CD4-positive, CD25-positive, alpha-beta regulatory T cell (primary cell): Measurements from ENCODE around the gene CARD10. TPM values are rescaled to one million over a fixed set of nuclear protein-coding genes. Genes with fewer than 3 reads are reported as not detected.
A peak's percentile ranks its signal among the peaks of the same experiment; 100 is the strongest.

Experiments used
- ATAC-seq, 2 donors: fragments of 150-1000 bp; cut with Tn5 transposase; one replicate each; pipeline ENCODE4 v1.10.0; 2021; ENCODE audit warnings: low read depth in 2 of 2, moderate number of reproducible peaks in 2 of 2, moderate library complexity in 1 of 2
- DNase-seq, 3 donors: peaks; one replicate each; pipeline versions ENCODE4 v3.0.0 to v3.0.0-alpha.2; 2012 to 2022; ENCODE audit warnings: mixed read lengths in 1 of 3
- H3K27ac ChIP-seq: one replicate; pipeline ENCODE4 v1.7.0; 2013; ENCODE audit warnings: mild to moderate bottlenecking, low read length; ENCODE audit not compliant: insufficient read depth, poor library complexity, severe bottlenecking
- H3K27me3 ChIP-seq: one replicate; pipeline ENCODE4 v1.7.0; 2013; ENCODE audit warnings: low read length; ENCODE audit not compliant: control insufficient read depth, insufficient read depth
- H3K36me3 ChIP-seq: one replicate; pipeline ENCODE4 v1.7.0; 2013; ENCODE audit warnings: mild to moderate bottlenecking, low read length, moderate library complexity; ENCODE audit not compliant: control insufficient read depth, insufficient read depth
- H3K4me1 ChIP-seq: 2 replicates; pipeline ENCODE4 v1.7.0; 2013; ENCODE audit warnings: mild to moderate bottlenecking, low read length; ENCODE audit not compliant: insufficient read depth, control insufficient read depth, poor library complexity, severe bottlenecking
- H3K4me3 ChIP-seq: one replicate; pipeline ENCODE4 v1.7.0; 2013; ENCODE audit warnings: low read depth, mild to moderate bottlenecking, low read length, moderate library complexity
- H3K9me3 ChIP-seq, 2 experiments: 1 replicate in 1 of 2; 2 replicates in 1 of 2; pipeline ENCODE4 v1.7.0; 2013; ENCODE audit warnings: low read length in 2 of 2, mild to moderate bottlenecking in 1 of 2, moderate library complexity in 1 of 2; ENCODE audit not compliant: control insufficient read depth in 2 of 2
- H3K27ac Mint-ChIP-seq, 3 donors: one replicate each; pipeline ENCODE4 v1.8.0; 2020 to 2022; ENCODE audit warnings: mild to moderate bottlenecking in 3 of 3, mixed read lengths in 3 of 3, moderate library complexity in 2 of 3
- H3K27me3 Mint-ChIP-seq: one replicate; pipeline ENCODE4 v1.8.0; 2022; ENCODE audit warnings: mild to moderate bottlenecking, mixed read lengths
- H3K36me3 Mint-ChIP-seq: one replicate; pipeline ENCODE4 v1.8.0; 2020; ENCODE audit warnings: mixed read lengths
- H3K4me1 Mint-ChIP-seq, 4 donors: one replicate each; pipeline ENCODE4 v1.8.0; 2020 to 2022; ENCODE audit warnings: mixed read lengths in 4 of 4, mild to moderate bottlenecking in 1 of 4
- H3K4me3 Mint-ChIP-seq, 4 donors: one replicate each; pipeline ENCODE4 v1.8.0; 2020 to 2022; ENCODE audit warnings: mild to moderate bottlenecking in 4 of 4, mixed read lengths in 4 of 4, moderate library complexity in 3 of 4
- H3K9me3 Mint-ChIP-seq, 7 donors: one replicate each; pipeline ENCODE4 v1.8.0; 2020 to 2022; ENCODE audit warnings: mixed read lengths in 7 of 7, mild to moderate bottlenecking in 3 of 7, moderate library complexity in 2 of 7
- polyA plus RNA-seq, 4 donors: library from polyadenylated mRNA; unstranded; fragments of 300-500 nt; fragmentation: Illumina TruSeq; gene quantifications; one replicate each; pipeline ENCODE4 v1.2.3, GENCODE V29; 2021
- total RNA-seq: library from RNA; stranded (reverse); gene quantifications from one replicate; pipeline ENCODE4 v1.2.3, GENCODE V29; 2022

Gene CARD10
- total and polyA plus RNA-seq, 5 donors from 2014 or later: not detected

GRCh38 chr22:37448516-37449127, 70.6 kb downstream of the CARD10 start:
- Mint-ChIP-seq H3K4me1 (peaks cover 0 to 6% (median 1%) of the 10 kb centered on the region in 4 donors), H3K36me3 (peaks cover 7% of the 10 kb centered on the region), H3K9me3 (no peaks in the 10 kb centered on the region), H3K4me3 (no peak overlapping the region), H3K27ac (no peak overlapping the region), H3K27me3 (no peaks in the 10 kb centered on the region)
- H3K4me3 ChIP-seq: no peak overlapping the region
- DNase-seq (no peak), ATAC-seq (no peak)
- no peaks in the 10 kb centered on the region for H3K4me1 ChIP-seq
- no peak overlapping the region for H3K27ac ChIP-seq
- no peaks in the 10 kb centered on the region for H3K27me3 ChIP-seq
- no peaks in the 10 kb centered on the region for H3K36me3 ChIP-seq
- no peaks in the 10 kb centered on the region for H3K9me3 ChIP-seq

GRCh38 chr22:37445501-37445900, 73.7 kb downstream of the CARD10 start:
- Mint-ChIP-seq H3K9me3 (peaks cover 0 to 3% (median 0%) of the 10 kb centered on the region in 7 donors), H3K27ac (no peak overlapping the region), H3K36me3 (peaks cover 13% of the 10 kb centered on the region), H3K4me1 (peaks cover 0 to 8% (median 5%) of the 10 kb centered on the region in 4 donors), H3K27me3 (no peaks in the 10 kb centered on the region), H3K4me3 (no peak overlapping the region)
- Histone ChIP-seq H3K4me3 (no peak overlapping the region), H3K9me3 (no peaks in the 10 kb centered on the region), H3K36me3 (no peaks in the 10 kb centered on the region), H3K27me3 (peaks cover 2% of the 10 kb centered on the region), H3K4me1 (no peaks in the 10 kb centered on the region), H3K27ac (no peak overlapping the region)
- DNase-seq (no peak), ATAC-seq (no peak)

- Mint-ChIP-seq H3K9me3 (peaks cover 0 to 3% (median 0%) of the 10 kb centered on the region in 7 donors), H3K4me1 (peaks cover 0 to 8% (median 2%) of the 10 kb centered on the region in 4 donors), H3K4me3 (no peak overlapping the region), H3K27me3 (peaks cover 5% of the 10 kb centered on the region), H3K27ac (no peak overlapping the region), H3K36me3 (peaks cover 13% of the 10 kb centered on the region)
- no peak overlapping the region for H3K4me3 ChIP-seq
- peaks cover 2% of the 10 kb centered on the region for H3K27me3 ChIP-seq
- no peaks in the 10 kb centered on the region for H3K4me1 ChIP-seq
- DNase-seq: no peak
- ATAC-seq: no peak
- no peak overlapping the region for H3K27ac ChIP-seq
- H3K36me3 ChIP-seq: no peaks in the 10 kb centered on the region
- H3K9me3 ChIP-seq: no peaks in the 10 kb centered on the region
Observed at GRCh38 chr22:37443977-37444376, 75.2 kb downstream of the CARD10 start.

GRCh38 chr22:37443086-37443485, 76.1 kb downstream of the CARD10 start:
- H3K4me1 Mint-ChIP-seq: peaks cover 0 to 6% (median 2%) of the 10 kb centered on the region in 4 donors
- H3K36me3 Mint-ChIP-seq: peaks cover 17% of the 10 kb centered on the region

GRCh38 chr22:37442537-37442936, 76.7 kb downstream of the CARD10 start:
- Mint-ChIP-seq H3K4me1 (peaks cover 0 to 6% (median 2%) of the 10 kb centered on the region in 4 donors), H3K9me3 (peaks cover 0 to 3% (median 0%) of the 10 kb centered on the region in 7 donors), H3K27me3 (peaks cover 9% of the 10 kb centered on the region), H3K4me3 (no peak overlapping the region), H3K27ac (peak overlapping the region in 1 of 3 donors; percentile 0), H3K36me3 (peaks cover 18% of the 10 kb centered on the region)
- H3K4me1 ChIP-seq: no peaks in the 10 kb centered on the region
- H3K4me3 ChIP-seq: no peak overlapping the region
- no peaks in the 10 kb centered on the region for H3K36me3 ChIP-seq
- no peaks in the 10 kb centered on the region for H3K9me3 ChIP-seq
- H3K27ac ChIP-seq: no peak overlapping the region
- DNase-seq (peak in 1 of 3 donors; percentile 46), ATAC-seq (no peak)
- peaks cover 2% of the 10 kb centered on the region for H3K27me3 ChIP-seq

More at GRCh38 chr22:37443086-37443485, 76.1 kb downstream of the CARD10 start:
- ATAC-seq (no peak), DNase-seq (no peak)
- Mint-ChIP-seq H3K27ac (no peak overlapping the region), H3K27me3 (peaks cover 6% of the 10 kb centered on the region), H3K4me3 (no peak overlapping the region), H3K9me3 (peaks cover 0 to 3% (median 0%) of the 10 kb centered on the region in 7 donors)
- Histone ChIP-seq H3K27ac (no peak overlapping the region), H3K4me3 (no peak overlapping the region), H3K4me1 (no peaks in the 10 kb centered on the region), H3K9me3 (no peaks in the 10 kb centered on the region), H3K36me3 (no peaks in the 10 kb centered on the region), H3K27me3 (peaks cover 2% of the 10 kb centered on the region)

- peaks cover 2% of the 10 kb centered on the region for H3K27me3 ChIP-seq
Observed at GRCh38 chr22:37442135-37442534, 77.1 kb downstream of the CARD10 start.

GRCh38 chr22:37440875-37441274, 78.3 kb downstream of the CARD10 start:
- ATAC-seq (no peak), DNase-seq (no peak)
- H3K4me3 Mint-ChIP-seq: no peak overlapping the region
- peaks cover 0 to 3% (median 0%) of the 10 kb centered on the region in 7 donors for H3K9me3 Mint-ChIP-seq
- Histone ChIP-seq H3K4me3 (no peak overlapping the region), H3K27me3 (peaks cover 2% of the 10 kb centered on the region), H3K4me1 (no peaks in the 10 kb centered on the region), H3K27ac (no peak overlapping the region), H3K36me3 (no peaks in the 10 kb centered on the region), H3K9me3 (no peaks in the 10 kb centered on the region)
- no peak overlapping the region for H3K27ac Mint-ChIP-seq
- peaks cover 18% of the 10 kb centered on the region for H3K36me3 Mint-ChIP-seq
- H3K27me3 Mint-ChIP-seq: peaks cover 12% of the 10 kb centered on the region
- H3K4me1 Mint-ChIP-seq: peaks cover 0 to 6% (median 2%) of the 10 kb centered on the region in 4 donors

More at GRCh38 chr22:37442135-37442534, 77.1 kb downstream of the CARD10 start:
- H3K4me3 ChIP-seq: no peak overlapping the region
- ATAC-seq (no peak), DNase-seq (no peak)
- H3K4me3 Mint-ChIP-seq: no peak overlapping the region
- peaks cover 0 to 6% (median 2%) of the 10 kb centered on the region in 4 donors for H3K4me1 Mint-ChIP-seq
- H3K4me1 ChIP-seq: no peaks in the 10 kb centered on the region
- H3K27ac ChIP-seq: no peak overlapping the region
- H3K36me3 Mint-ChIP-seq: peaks cover 18% of the 10 kb centered on the region
- H3K27me3 Mint-ChIP-seq: peaks cover 9% of the 10 kb centered on the region
- H3K9me3 Mint-ChIP-seq: peaks cover 0 to 3% (median 0%) of the 10 kb centered on the region in 7 donors
- H3K36me3 ChIP-seq: no peaks in the 10 kb centered on the region
- no peaks in the 10 kb centered on the region for H3K9me3 ChIP-seq
- no peak overlapping the region for H3K27ac Mint-ChIP-seq
